DMS114 treated with DMSO at 0.1 percent for 48 hours (cell line): ENCODE measurements around the gene EAPP.
"Not testable (repeated sequence)": the region's sequence is repeated elsewhere in the genome, so short reads cannot be mapped to it uniquely, and the experiment has no call there.

Source experiments
- DNase-seq: peaks from one replicate; lab custom pipeline; 2025; ENCODE audit not compliant: unreplicated experiment; lab: John Stamatoyannopoulos, UW

Gene EAPP

DNA sequence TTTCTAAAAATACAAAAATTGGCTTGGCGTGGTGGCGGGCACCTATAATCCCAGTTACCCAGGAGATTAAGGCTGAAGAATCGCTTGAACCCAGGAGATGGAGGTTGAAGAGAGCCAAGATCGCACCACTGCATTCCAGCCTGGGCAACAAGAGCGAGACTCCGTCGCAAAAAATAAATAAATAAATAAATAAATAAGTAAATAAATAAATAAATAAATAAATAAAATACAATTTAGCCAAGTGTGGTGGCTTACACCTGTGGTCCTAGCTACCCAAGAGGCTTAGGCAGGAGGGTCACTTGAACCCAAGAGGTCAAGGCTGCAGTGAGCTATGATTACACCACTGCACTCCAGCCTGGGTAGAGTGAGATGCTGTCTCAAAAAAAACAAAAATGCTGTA, 51.0 kb downstream of the EAPP start:
- no peak for DNase-seq

- DNase-seq = no peak
These were observed 54.8 kb downstream of the EAPP start for GRCh38 chr14:34484726-34485125.

- DNase-seq = no peak
These were observed 57.0 kb downstream of the EAPP start for GRCh38 chr14:34482463-34482862.

- no peak for DNase-seq
These were observed 59.8 kb downstream of the EAPP start for GRCh38 chr14:34479694-34480093.

DNA sequence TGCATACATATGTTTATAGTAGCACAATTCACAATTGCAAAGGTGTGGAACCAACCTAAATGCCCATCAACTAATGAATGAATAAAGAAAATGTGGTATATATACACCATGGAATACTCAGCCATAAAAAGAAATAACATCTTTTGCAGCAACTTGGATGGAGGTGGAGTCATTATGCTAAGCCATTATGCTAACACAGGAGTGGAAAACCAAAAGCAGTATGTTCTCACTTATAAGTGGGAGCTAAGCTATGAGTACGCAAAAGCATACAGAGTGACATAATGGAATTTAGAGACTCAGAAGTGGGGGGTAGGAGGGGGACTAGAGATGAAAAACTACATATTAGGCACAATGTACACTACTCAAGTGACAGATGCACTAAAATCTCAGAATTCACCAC, 61.2 kb downstream of the EAPP start:
- no peak for DNase-seq

DNA sequence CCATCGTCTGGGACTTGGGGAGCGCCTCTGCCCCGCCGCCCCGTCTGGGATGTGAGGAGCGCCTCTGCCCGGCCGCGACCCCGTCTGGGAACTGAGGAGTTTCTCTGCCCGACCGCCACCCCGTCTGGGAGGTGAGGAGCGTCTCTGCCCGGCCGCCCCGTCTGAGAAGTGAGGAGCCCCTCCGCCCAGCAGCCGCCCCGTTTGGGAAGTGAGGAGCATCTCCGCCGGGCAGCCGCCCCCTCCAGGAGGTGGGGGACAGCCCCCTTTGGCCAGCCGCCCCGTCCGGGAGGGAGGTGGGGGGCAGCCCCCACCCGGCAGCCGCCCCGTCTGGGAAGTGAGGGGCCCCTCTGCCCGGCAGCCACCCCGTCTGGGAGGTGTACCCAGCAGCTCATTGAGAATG, 63.5 kb downstream of the EAPP start:
- DNase-seq = not testable (repeated sequence)

GRCh38 chr14:34475163-34475562, 64.3 kb downstream of the EAPP start:
- no peak for DNase-seq

DNA sequence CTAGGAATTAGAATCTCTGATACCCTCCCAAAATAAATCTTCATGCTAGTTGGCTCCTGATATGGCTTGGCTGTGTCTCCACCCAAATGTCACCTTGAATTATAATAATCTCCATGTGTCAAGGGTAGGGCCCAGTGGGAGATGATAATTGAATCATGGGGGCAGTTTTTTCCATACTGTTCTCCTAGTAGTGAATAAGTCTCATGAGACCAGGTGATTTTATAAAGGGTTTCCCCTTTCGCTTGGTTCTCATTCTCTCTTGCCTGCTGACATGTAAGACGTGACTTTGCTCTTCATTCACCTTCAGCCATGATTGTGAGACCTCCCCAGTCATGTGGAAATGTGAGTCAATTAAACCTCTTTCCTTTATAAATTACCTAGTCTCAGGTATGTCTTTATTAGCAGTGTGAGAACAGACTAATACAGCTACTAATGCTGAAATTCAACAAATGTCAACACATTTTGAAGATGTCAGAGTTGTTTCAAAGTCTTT, 65.3 kb downstream of the EAPP start:
- no peak for DNase-seq

GRCh38 chr14:34472706-34473279, 66.7 kb downstream of the EAPP start:
- no peak for DNase-seq

DNA sequence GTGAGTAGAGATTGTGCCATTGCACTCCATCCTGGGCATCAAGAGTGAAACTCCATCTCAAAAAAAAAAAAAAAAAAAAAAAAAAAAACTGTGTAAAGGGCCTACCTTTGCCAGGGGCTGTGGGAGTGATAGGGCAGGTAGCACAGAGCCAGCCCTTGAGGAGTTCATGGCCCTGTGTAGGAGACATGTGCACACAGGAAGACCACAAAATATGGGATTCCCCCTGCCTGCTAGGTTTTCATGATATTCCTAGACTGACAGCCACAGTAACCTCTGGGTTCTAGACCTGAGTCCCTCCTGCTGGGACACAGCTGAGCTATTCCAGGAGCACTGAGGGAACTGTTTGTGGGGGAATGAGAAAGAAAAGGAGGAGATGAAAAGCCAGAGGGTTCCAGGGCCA, 69.2 kb downstream of the EAPP start:
- DNase-seq = no peak

- DNase-seq = no peak
These were observed 72.8 kb downstream of the EAPP start for GRCh38 chr14:34466691-34467090.
